ENCODE measurements around the gene KRTCAP3.

The KRTCAP3 gene

GRCh38 chr2:27464443-27464842 lies 22.3 kb downstream of the KRTCAP3 start:
- no peak for TF ChIP-seq EZH2phosphoT487 (IDR thresholded peaks at IDR 0.05; ENCODE audit: borderline replicate concordance, low read length)
- TF ChIP-seq, protein P1, sequence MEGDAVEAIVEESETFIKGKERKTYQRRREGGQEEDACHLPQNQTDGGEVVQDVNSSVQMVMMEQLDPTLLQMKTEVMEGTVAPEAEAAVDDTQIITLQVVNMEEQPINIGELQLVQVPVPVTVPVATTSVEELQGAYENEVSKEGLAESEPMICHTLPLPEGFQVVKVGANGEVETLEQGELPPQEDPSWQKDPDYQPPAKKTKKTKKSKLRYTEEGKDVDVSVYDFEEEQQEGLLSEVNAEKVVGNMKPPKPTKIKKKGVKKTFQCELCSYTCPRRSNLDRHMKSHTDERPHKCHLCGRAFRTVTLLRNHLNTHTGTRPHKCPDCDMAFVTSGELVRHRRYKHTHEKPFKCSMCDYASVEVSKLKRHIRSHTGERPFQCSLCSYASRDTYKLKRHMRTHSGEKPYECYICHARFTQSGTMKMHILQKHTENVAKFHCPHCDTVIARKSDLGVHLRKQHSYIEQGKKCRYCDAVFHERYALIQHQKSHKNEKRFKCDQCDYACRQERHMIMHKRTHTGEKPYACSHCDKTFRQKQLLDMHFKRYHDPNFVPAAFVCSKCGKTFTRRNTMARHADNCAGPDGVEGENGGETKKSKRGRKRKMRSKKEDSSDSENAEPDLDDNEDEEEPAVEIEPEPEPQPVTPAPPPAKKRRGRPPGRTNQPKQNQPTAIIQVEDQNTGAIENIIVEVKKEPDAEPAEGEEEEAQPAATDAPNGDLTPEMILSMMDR (IDR thresholded peaks at IDR 0.05; ENCODE audit: low read depth, low read length, poor library complexity, severe bottlenecking): no peak
- Histone ChIP-seq H4K20me1 (ENCODE audit: control insufficient read depth, insufficient read depth, low read depth, low read length) (no peaks in the 10 kb centered on the region), H3K36me3 (ENCODE audit: control insufficient read depth, low read length) (no peaks in the 10 kb centered on the region), H3K4me3 (ENCODE audit: low read length) (no peak overlapping the region), H3K9me2 (replicated peaks; ENCODE audit: control insufficient read depth, low read length) (no peaks in the 10 kb centered on the region), H3K4me2 (ENCODE audit: low read length) (no peak overlapping the region), H3K4me1 (ENCODE audit: control insufficient read depth, low read length) (no peaks in the 10 kb centered on the region), H3K9me3 (ENCODE audit: control insufficient read depth, insufficient read depth, low read length) (no peaks in the 10 kb centered on the region), H3K27ac (ENCODE audit: low read depth, low read length) (no peak overlapping the region), H3F3A (ENCODE audit: control insufficient read depth, insufficient read depth) (no peaks in the 10 kb centered on the region), H3K79me2 (ENCODE audit: control insufficient read depth, low read length) (no peaks in the 10 kb centered on the region), H3K27me3 (ENCODE audit: control insufficient read depth, low read length) (no peaks in the 10 kb centered on the region)

DNA sequence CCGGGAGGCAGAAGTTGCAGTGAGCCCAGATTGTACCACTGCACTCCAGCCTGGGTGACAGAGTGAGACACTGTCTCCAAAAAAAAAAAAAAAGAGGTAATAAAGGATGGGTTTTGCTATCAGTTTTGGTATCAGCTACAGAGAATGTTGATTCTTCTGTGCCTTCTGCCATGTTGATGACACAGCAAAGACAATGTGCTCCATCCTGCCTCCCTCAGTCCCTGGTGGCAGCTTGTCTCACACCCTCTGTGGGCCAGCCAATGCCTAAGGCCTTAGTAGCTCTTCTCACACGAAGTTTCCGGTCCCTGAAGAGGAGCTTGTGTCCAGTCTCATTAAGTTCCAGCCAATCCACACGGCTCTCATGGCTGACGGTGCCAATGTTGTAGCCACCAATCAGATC lies 29.8 kb downstream of the KRTCAP3 start:
- Histone ChIP-seq H3K9me3 (ENCODE audit: control insufficient read depth, insufficient read depth, low read length) (no peaks in the 10 kb centered on the region), H3K4me3 (ENCODE audit: low read length) (no peak overlapping the region), H3K27me3 (ENCODE audit: control insufficient read depth, low read length) (no peaks in the 10 kb centered on the region), H4K20me1 (ENCODE audit: control insufficient read depth, insufficient read depth, low read depth, low read length) (no peaks in the 10 kb centered on the region), H3K79me2 (ENCODE audit: control insufficient read depth, low read length) (no peaks in the 10 kb centered on the region), H3K4me1 (ENCODE audit: control insufficient read depth, low read length) (no peaks in the 10 kb centered on the region), H3K9me2 (replicated peaks; ENCODE audit: control insufficient read depth, low read length) (no peaks in the 10 kb centered on the region), H3K4me2 (ENCODE audit: low read length) (no peak overlapping the region), H3K36me3 (ENCODE audit: control insufficient read depth, low read length) (no peaks in the 10 kb centered on the region), H3K27ac (ENCODE audit: low read depth, low read length) (no peak overlapping the region), H3F3A (ENCODE audit: control insufficient read depth, insufficient read depth) (no peaks in the 10 kb centered on the region)
- TF ChIP-seq EZH2phosphoT487 (IDR thresholded peaks at IDR 0.05; ENCODE audit: borderline replicate concordance, low read length): no peak
- TF ChIP-seq, protein P1 (IDR thresholded peaks at IDR 0.05; ENCODE audit: low read depth, low read length, poor library complexity, severe bottlenecking): no peak

DNA sequence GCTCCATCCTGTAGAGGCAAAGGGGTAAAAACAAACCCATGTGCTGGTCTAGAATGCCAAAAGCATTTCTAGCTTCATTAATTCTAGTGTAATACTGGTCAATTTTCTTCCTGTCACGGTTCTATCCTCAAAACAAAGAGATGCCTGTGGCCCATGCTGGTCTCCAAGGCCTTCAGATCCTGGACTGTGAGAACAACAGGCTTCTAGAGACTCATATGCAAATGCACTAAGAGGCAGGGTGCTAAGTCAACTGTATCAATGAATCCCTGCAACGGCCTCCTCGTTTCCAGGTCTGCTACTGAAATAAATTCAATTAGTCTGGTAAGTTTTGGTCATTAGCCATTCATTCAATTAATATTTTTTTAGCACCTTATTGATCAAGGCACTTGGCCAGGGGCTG lies 43.3 kb downstream of the KRTCAP3 start:
- no peaks in the 10 kb centered on the region for H3K36me3 ChIP-seq (ENCODE audit: control insufficient read depth, low read length)
- H3K4me3 ChIP-seq (ENCODE audit: low read length): no peak overlapping the region
- H3K4me1 ChIP-seq (ENCODE audit: control insufficient read depth, low read length): peaks cover 26% of the 10 kb centered on the region
- no peaks in the 10 kb centered on the region for H3K9me3 ChIP-seq (ENCODE audit: control insufficient read depth, insufficient read depth, low read length)
- H3K27ac ChIP-seq (ENCODE audit: low read depth, low read length): no peak overlapping the region
- peak overlapping the region; percentile 25 for H3K4me2 ChIP-seq (ENCODE audit: low read length)
- no peaks in the 10 kb centered on the region for H3K79me2 ChIP-seq (ENCODE audit: control insufficient read depth, low read length)
- no peaks in the 10 kb centered on the region for H3K9me2 ChIP-seq (replicated peaks; ENCODE audit: control insufficient read depth, low read length)
- H3F3A ChIP-seq (ENCODE audit: control insufficient read depth, insufficient read depth): no peaks in the 10 kb centered on the region
- TF ChIP-seq, protein P1 (IDR thresholded peaks at IDR 0.05; ENCODE audit: low read depth, low read length, poor library complexity, severe bottlenecking): no peak
- TF ChIP-seq EZH2phosphoT487 (IDR thresholded peaks at IDR 0.05; ENCODE audit: borderline replicate concordance, low read length): no peak
- H4K20me1 ChIP-seq (ENCODE audit: control insufficient read depth, insufficient read depth, low read depth, low read length): no peaks in the 10 kb centered on the region
- no peaks in the 10 kb centered on the region for H3K27me3 ChIP-seq (ENCODE audit: control insufficient read depth, low read length)

GRCh38 chr2:27489118-27489497 lies 46.9 kb downstream of the KRTCAP3 start:
- Histone ChIP-seq H3K4me2 (ENCODE audit: low read length) (peak overlapping the region; percentile 80), H3K4me3 (ENCODE audit: low read length) (peak overlapping the region; percentile 76), H3K27ac (ENCODE audit: low read depth, low read length) (no peak overlapping the region), H4K20me1 (ENCODE audit: control insufficient read depth, insufficient read depth, low read depth, low read length) (no peaks in the 10 kb centered on the region), H3K36me3 (ENCODE audit: control insufficient read depth, low read length) (no peaks in the 10 kb centered on the region), H3K4me1 (ENCODE audit: control insufficient read depth, low read length) (peaks cover 26% of the 10 kb centered on the region), H3K9me2 (replicated peaks; ENCODE audit: control insufficient read depth, low read length) (no peaks in the 10 kb centered on the region), H3F3A (ENCODE audit: control insufficient read depth, insufficient read depth) (no peaks in the 10 kb centered on the region), H3K79me2 (ENCODE audit: control insufficient read depth, low read length) (no peaks in the 10 kb centered on the region), H3K9me3 (ENCODE audit: control insufficient read depth, insufficient read depth, low read length) (no peaks in the 10 kb centered on the region), H3K27me3 (ENCODE audit: control insufficient read depth, low read length) (no peaks in the 10 kb centered on the region)
- no peak for TF ChIP-seq EZH2phosphoT487 (IDR thresholded peaks at IDR 0.05; ENCODE audit: borderline replicate concordance, low read length)
- TF ChIP-seq, protein P1 (IDR thresholded peaks at IDR 0.05; ENCODE audit: low read depth, low read length, poor library complexity, severe bottlenecking): no peak
